Tongue (tissue), 2 donors: ENCODE measurements around the gene ADAM17. TPM values are rescaled to one million over a fixed set of nuclear protein-coding genes. Genes with fewer than 3 reads are reported as not detected.
A peak's percentile ranks its signal among the peaks of the same experiment; 100 is the strongest.
"Not testable (repeated sequence)": the region's sequence is repeated elsewhere in the genome, so short reads cannot be mapped to it uniquely, and the experiment has no call there.

Experiments used
- DNase-seq: peaks from one replicate; pipeline ENCODE4 v3.0.0-alpha.2; 2015
- total RNA-seq: library from RNA; depleted of rRNA; stranded (reverse); fragments of >200 nt; gene quantifications from one replicate; pipeline ENCODE4 v1.2.3, GENCODE V29; 2014

Gene ADAM17
- total RNA-seq, 1 donor from 2014 or later: 29.8 TPM

DNA sequence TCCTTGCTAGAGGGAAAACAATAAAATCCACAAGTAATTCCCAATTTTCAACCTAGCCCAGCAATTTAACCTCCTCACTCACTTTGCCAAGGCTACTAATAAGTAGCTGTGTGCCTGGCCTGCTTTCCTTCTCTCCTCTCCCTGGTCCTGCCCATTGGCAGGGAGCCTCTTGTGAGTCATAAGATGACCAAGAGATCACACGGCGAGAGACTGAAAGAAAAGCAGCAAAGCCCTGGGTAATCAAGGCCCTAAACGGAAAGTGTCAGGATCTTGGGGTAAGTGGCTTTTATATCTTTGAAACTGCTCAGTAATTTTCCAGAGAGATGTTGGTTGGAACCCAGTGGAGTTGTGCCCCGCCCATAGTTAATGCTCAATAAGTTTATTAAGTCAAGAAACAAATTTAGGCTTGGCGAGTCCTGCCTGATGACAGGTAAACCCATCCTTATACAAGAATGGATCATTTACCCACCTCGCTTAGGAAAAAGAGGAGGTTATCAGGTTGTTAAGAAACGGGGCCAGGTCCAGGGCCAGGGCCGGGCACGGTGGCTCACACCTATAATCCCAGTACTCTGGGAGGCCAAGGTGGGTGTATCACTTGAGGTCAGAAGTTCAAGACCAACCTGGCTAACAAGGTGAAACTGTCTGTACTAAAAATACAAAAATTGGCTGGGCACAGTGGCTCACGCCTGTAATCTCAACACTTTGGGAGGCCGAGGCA, 10.0 kb upstream of the ADAM17 start:
- no peak for DNase-seq

DNA sequence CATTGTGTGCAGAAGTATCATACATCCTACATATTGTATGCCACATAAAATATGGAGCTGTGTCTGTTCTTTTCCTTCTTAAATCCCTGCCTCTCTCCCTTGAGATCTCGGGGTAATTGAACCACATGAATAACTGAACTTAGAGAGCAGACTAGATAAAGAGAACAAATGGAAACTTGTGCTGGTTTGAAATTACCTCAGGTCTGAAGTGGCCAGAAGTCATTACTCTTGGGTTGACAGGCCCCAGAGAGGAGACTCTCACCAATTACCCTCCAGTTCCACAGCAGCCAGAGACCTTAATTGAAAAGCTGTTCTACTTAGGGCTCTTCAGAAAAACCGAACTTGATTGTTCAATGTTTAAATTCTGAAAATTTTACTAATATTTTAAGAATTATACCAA, 5.0 kb upstream of the ADAM17 start:
- no peak for DNase-seq

DNA sequence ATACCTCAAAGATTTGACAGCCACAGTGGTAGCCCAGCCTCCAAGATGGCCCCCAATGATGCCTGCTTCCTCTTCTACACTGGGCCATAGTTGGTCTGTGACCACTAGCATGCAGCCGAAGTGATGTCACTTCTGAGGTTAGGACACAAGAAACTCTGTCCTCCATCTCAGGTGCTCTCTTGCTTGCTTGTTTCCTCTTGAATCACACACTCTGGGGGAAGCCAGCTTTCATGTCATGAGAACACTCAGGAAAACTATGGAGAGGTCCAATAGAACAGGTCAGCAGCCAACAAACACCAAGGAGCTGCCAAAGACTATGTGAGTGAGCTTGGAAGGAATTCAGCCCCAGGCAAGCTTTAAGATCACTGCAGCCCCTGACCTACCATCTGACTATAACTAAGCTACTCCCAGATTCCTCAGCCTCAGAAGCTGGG, 3.3 kb upstream of the ADAM17 start:
- DNase-seq: no peak

DNA sequence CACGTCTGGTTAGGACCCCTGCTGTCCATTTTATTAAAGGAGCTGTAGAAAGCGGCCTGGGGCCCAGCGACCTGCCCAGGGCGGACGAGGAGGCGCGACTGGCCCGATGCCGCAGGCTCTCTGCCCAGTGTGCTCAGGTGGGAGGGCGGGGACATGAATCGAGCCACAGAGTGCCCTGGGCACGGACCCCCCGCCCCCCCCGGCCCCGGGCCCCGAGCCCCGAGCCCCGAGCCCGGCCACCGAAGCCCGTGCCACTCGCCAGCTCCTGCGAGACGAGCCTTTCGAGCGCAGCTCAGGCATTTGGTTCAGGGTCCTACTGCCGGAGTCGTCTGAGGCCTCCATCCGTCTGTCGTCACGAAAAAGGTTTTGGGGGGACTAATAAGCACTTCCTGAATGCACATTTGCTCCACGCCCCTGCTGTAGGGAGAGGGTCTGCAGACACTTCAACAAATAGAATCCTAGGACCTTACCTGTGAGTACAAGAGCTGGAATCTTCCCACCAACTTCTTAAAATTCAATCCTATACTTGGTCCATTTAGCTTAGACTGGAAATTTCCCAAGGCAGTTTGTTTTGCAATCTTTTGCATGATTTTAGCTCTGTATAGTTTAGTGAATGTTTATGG, 602 bp upstream of the ADAM17 start:
- DNase-seq: peak; percentile 66

DNA sequence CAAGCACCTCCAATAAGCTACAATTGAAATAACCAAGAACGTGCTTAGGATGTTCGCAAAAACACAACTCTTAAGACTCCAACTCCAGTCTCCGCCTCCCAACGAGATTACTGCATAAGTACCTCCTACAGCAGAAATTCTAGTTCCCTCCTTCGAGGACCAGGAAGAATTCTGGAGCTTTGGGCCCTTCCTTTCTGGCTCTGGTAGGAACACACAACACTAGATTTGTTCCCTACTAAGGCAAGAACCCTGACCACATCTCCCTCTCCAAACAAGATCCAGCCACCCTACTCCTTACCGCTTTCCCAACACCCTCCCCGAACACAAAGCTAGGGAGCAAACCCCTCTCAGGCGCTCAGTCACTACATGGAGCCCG, 721 bp downstream of the ADAM17 start:
- peak; percentile 85 for DNase-seq

DNA sequence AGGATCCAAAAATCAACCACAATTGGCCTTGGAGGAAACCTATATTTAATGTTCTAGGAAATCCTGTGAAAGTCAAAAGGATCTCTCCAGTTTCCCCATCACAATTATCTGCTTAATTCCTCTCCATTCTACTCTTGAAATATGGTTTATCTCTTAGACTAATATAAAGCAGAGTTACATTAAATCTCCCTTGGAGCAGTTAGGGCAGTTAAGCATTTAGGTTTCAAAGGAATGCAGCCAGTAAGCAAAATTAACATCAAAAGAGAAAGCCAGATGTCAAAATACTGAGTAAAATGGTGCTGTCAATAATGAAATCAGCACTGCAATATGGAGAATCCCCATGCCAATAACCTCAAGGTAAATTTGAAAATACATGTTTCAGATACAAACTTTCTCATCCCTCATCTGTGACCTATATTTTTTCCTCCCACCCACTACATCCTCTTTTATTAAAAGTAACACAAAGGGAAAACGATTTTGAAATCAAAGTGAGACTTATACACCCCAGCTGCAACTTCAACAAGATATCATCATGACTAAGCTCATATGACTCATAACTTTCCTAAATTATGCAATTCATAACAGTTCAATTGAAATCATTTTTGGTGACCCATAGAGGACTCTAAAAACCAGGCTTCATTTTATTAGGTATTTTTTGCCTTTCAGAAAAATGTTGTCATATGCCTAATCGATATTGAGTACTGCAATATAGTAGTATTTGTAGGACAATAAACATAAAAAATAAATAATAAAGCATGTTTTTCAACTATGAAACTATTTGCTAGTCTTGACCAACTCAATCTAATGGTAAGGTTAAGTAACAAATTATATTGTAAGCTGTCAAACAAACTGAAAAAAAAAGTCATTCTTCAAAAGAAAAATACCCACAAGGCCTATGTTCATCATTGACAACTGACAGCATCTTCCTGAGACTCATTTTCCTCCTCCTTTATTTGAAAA, 3.1 kb downstream of the ADAM17 start:
- no peak for DNase-seq

DNA sequence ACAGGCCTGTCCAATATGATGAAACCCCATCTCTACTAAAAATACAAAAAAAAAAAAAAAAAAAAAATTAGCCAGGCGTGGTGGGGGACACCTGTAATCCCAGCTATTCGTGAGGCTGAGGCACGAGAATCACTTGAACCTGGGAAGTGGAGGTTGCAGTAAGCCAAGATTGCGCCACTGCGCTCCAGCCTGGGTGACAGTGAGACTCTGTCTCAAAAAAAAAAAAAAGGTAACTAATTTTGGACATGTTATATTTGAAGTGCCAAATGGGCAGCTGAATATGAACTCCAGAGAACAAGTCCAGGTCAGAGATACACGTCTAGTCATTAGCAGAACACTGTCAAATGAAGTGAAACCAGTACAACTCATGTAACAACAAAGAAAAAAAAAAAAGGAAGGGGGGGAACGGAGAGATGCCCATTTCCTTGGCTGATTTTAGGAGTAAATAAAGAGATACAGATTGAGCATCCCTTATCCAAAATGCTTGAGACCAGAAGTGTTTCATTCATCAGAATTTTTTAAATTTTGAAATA, 4.7 kb downstream of the ADAM17 start:
- not testable (repeated sequence) for DNase-seq

DNA sequence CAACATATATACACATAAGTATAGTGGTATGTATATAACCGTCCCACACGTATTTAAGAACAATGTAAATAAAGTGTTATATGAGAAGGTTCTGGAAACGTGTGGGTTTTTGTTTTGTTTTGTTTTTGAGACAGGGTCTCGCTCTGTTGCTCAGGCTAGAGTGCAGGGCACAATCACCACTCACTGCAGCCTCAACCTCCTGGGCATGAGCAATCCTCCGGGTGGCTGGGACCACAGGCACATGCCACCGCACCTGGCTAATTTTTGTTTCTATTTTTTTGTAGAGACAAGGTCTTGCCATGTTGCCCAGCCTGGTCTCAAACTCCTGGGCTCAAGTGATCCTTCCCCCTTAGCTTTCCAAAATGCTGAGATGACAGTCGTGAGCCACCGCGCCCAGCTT, 6.2 kb downstream of the ADAM17 start:
- no peak for DNase-seq

DNA sequence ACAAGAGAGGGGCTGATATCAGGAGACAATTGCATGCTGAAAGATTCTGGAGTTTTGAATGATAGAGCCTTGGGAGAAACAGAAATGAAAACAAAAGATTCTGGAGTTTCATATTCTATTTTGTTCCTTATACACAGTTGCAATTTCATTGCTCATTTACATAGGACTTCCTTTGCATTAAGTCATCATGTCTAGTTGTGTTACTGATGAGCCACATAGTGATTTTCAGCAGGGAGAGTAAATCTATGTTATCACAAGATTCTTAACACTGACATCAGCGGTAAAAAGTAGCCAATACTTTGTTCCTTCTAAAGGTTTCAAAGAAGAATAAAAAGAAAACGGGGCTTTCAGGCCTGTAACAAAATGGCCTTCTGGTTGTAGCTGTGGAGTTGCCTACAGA, 7.1 kb downstream of the ADAM17 start:
- DNase-seq: no peak

DNA sequence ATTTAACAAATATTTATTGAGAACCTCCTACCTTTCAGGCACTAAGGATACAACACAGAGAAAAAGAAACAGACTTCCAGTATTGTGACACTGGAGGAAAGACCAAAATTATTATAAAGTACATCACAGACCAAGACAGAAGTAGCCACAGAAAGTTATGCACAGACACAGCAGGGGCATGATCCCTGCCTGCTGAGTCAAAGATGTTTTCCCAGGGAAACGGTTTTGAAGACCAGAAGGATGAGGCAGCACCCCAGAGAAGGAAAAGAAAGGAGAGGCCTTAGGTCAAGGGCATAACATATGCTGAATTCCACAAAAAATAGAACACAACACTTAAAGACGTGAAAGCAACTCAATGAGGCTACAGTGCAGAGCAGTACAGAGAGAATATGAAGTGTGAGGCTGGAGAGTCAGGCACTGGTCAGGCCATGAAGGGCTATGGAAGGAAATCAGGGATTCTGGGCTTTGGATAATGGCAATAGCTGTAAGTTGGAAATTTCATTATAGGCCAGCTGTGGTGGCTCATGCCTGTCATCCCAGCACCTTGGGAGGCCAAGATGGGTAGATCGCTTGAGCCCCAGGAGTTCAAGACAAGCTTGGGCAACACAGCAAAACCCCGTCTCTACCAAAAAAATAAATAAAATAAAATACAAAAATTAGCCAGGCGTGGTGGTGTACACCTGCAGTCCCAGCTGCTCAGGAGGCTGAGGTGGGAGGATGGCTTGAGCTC, 8.2 kb downstream of the ADAM17 start:
- no peak for DNase-seq

DNA sequence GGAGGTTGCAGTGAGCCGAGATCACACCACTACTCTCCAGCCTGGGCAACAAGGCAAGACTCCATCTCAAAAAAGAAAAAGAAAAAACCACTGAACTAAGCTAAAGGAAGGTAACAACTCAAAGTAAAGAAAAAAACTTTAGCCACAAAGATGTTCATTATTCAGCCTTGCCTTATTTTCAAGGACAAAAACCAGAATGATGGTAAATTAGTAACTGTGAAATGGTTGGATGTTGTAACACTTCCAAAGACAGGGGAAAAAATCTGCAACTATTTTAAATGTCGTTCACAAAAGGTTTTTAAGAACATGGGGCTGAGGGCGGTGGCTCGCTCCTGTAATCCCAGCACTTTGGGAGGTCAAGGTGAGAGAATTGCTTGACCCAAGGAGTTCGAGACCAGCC, 10.1 kb downstream of the ADAM17 start:
- DNase-seq: no peak

DNA sequence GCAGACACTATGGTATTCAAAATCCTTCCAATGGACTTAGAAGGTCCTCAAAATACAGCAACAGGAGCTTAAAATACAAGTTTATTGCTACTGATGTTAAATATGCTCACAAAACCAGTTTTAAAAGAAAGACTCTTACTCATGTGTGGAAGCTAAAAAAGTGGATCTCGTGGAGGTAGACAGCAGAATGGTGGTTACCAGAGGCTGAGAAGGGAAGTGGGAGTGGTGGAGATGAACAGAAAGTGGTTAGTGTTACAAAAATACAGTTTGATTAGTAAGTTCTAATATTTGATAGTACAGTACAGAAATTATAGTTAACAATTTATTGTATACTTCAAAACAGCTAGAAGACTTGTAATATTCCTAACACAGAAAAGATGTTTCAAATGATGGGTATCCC, 12.1 kb downstream of the ADAM17 start:
- DNase-seq: no peak

DNA sequence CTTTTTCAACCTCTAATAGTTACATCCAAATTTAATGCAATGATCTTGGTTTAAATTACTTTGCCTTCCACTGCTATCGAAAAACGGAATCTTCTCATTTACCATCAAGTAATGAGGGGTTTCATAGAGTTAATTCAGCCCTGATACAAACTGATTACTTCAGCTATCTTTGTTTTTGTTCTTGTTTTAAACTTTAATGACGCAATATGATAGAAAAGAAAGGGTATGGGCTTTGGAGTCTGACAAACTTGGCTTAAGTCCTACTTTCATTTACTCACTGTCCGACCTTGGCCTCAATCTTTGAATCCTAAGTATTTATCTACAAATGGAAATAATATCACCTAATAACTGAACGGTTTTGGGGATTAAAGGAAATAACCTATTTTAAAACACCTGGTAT, 16.1 kb downstream of the ADAM17 start:
- no peak for DNase-seq

DNA sequence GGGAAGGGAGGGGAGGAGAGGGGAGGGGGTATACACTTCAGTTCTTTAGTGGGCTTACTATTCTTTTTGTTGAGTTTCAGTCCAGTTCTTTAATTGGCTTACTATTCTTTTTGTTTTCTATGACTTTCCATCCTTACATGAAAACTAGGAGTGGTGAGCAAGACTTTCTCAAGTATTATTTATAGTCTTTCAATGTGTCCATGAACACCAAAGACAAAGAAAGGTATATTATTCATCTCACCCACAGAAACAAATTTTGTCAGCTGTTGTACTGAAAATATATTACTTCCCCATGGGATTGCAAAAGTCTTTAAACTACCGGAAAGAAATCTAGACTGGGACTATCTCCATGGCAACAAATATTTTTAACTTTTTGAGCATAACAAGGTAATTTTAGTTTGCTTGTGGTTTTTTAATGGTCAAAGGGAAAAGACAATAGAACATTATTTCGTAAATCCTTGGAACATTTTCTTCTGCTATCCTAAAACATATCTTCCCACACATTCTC, 17.6 kb downstream of the ADAM17 start:
- peak; percentile 54 for DNase-seq

DNA sequence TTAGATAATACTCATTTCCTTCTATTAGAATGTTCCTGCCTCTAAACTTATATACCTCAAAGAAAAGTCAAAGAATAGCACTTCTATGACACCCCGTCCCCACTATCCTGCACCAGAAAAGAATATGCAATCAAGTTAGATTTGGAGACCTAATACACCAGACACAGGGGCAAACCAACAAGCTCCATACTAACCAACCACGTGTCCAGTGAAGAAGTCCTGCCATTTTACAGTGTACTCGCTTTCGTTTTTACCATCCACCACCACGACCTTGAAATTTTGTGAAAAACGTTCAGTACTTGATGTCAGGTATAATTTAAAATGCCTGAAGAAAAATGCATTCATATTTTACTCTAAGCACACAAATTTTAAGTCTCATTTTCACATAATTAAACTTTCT, 19.1 kb downstream of the ADAM17 start:
- DNase-seq: no peak

DNA sequence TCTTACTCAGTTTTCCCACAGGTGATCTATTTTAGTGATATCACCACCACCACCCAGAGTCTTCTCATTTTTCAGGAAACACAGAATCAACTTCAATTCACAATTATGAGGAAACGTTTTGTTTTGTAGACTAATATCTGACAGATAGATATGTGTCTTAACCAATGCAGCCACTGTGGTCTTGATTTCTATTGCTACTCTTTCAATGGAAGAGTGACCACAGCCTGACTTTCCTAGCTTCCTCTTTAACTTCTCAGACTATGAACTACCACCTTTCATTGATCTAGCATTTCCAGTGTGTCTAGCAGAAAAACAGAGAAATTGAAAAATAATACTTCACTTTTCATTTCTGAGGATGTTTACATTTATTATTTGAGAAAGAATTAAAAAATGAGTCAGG, 20.5 kb downstream of the ADAM17 start:
- DNase-seq: no peak

DNA sequence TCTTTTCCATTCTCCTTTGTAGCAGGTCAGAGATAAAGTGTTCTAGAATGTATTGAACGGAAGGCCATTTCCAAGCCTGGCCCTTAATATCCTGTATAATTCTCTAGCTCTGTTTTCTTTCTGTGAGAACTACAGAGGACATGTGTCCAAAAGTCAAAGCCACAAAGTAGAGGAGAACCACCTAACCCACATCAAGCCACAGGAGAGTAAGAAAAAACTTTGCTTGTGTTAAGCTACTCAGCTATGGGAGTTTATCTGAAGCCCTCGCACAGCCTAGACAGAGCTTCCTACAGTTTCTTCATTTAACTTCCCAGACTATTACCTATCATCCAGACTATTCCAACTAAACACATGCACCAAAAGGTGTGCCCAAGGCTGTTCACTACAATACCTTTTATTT, 22.0 kb downstream of the ADAM17 start:
- no peak for DNase-seq

DNA sequence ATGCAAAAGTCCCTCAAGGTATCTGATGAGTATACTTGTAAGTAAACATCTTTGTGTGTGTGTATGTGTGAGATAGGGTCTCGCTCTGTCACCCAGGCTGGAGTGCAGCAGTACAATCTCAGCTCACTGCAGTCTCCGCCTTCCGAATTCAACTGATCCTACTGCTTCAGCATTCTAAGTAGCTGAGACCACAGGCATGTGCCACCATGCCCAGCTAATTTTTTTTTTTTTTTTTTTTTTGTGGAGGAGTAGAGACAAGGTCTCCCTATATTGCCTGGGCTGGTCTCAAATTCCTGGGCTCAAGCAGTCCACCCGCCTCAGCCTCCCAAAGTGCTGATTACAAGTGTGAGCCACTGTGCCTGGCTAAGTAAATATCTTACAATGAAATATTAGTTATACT, 23.2 kb downstream of the ADAM17 start:
- DNase-seq: no peak

DNA sequence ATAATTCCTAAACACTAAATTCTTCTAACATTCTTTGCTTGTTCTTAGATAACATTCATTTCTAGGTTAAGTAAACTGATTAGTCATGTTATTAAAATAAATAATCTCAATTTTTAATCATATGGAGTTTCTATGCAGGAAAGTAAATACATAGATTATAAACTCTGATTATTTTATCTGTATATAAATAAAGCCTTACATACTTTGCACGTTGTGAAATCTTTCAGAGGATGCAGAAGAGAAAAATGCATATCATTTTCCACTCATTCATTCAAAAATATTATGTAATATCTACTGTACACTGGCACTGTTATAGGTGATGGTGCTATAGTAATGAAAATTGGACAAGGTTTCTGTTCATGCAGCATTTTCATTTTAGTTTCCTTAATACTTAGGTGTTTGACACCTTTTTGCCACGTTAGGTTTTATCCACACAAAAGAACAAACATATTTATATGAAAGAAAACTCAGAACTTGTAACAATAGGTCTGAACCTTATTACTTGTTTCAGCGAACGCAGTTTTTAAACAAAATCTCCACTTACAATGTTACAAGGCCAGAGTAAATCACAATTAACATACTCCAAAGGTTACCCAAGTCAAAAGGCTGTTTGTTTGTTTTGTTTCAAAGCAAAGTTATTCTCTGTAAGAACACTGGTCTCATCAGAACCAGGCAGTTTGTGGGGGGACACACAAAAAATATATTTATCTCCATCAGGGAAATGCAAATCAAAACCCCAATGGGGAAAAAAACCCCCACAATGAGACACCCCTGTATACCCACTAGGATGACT, 27.4 kb downstream of the ADAM17 start:
- no peak for DNase-seq

DNA sequence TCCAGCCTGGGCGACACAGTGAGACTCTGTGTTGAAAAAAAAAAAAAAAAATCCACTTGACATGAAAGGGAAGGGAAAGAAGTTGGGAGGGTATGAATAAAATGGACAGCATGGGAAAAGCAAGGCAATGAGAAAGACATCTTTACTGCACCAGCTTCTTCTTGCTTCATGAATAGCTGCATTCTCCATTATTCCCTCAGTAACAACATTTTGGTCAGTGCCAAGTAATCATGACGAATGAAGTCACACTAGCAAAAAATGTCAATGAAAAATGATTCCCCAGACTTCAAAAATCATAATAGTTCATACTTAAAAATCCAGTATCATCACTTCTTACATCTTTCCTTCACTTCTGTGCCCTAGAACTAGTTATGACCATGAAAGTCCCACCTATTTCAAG, 30.4 kb downstream of the ADAM17 start:
- DNase-seq: no peak

DNA sequence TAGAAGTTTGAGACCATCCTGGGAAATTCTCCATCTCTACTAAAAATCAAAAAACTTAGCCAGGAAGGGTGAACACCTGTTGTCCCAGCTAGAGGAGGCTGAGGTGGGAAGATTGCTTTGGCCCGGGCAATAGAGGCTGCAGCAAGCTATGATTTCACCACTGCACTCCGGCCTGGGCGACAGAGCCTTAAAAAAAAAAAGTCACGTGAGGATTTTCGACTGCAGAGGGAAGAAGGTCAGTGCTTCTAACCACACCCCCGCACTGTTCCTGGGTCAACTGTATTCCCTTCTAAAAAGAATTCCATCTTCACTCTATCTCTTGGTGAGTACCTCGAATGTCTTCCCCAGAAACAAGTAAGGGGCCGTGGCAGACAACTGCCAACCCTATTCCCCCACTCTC, 31.3 kb downstream of the ADAM17 start:
- no peak for DNase-seq
